ENCODE measurements around the gene HADH.
"Not testable (repeated sequence)": the region's sequence is repeated elsewhere in the genome, so short reads cannot be mapped to it uniquely, and the experiment has no call there.

HADH gene

DNA sequence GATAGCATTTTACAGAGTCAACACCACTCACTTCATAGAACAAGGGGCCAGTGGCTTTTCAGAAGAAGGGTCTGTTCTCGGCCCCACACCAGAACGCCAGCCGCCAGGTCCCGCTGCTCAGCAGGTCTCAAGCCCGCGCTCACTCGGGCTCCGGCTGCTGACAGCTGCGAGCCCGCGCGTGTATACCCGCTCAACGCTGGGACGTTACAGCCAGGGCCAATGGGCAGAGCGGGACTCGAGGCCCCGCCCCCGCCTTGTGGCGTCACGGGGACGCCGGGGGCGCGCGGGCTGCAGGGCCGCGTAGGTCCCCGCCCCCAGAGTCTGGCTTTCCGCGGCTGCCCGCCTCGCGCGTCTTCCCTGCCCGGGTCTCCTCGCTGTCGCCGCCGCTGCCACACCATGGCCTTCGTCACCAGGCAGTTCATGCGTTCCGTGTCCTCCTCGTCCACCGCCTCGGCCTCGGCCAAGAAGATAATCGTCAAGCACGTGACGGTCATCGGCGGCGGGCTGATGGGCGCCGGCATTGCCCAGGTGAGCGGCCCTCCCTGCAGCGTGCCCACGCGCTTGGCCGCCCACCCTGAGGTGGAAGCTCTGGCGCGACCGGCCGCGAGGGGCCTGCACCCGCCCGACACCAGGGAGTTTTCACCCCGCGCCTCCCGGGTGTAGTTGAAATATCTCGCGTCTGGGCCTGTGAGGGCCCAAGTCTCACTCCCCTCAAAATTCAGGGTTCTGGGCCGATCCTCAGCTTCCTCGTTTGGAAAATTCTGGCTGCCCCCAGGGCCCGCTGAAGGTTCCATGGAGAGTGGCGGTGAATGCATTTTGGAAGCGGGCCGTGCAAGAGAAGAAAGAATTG lies at the start of gene HADH:
TSS of gene HADH (plus strand) at position 353 of the 850 bp plus-strand sequence. CDS start at position 397, 44 bp downstream.
- peak; percentile 90 for DNase-seq (ENCODE audit: low spot score)

DNA sequence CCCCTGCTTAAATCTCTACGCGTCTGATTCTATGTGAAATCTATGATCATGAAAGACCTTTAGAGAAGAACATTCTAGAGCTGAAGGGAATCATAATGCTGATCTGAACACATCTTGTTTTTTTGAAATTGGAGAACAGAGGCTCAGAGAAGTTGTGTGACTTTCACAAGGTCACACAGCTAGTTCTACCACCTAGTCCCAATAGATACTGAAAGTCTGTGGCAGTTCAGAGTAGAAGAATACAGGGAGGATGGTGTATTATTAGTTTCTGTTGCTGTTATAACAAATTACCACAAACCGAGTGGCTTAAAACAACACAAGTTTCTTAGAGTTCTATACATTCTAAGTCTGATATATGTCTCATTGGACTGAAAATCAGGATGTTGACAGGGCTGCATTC lies 43.9 kb upstream of the HADH start:
- DNase-seq (ENCODE audit: low spot score): no peak

DNA sequence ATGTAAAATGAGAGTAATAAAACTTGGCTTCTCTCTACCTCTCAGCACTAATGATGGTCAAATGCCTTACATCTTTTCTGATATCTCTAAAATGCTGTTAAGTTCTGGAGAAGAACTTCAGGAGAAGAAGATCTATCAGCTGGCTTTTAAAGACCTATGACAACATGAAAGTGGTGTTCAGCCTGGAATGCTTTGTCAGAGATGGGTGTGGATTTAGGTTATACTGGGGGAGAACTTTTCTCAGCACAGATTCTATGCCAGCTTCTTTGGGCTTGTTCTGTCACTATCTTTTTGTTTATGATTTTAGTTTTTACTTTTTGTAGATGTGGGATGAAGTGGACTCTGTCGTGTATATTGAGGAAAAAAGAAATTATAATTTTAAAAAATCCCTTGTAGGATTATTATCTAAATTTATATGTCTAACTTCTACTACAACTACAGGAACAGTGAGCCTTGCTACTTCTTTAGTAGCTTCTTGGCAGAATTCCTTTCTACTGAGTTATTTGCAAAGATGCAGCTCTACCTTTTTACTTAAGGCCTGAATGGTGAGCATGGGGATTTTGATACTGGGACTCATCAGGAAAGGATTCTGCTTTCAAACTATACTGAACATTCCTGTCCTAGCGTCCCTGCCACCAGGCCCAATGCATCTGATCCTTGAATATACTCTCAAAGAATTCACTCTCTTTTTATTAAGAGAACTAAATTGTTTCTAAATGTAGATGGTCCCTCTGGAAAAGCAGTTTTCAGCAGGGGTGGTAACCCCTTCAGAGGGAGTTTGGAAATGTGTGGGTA lies 38.7 kb upstream of the HADH start:
- no peak for DNase-seq (ENCODE audit: low spot score)

DNA sequence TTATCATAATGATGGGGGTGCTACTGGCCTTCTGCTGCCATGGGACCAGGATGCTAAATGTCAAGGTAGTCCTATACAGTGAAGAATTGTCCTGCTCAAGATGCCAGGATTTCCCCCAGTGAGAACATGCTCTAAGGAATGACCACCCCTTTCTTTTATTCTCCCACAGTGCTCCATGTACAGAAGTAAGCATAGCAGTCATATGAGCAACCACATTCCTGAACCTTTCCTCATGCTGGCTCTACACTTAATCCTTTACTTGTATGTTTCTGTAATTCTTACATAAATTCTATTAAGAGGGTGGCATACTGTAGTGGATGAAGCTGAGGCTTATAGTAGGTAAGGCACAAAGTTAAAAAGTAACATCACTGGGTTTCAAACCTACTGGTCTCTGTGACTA lies 38.1 kb upstream of the HADH start:
- no peak for DNase-seq (ENCODE audit: low spot score)

DNA sequence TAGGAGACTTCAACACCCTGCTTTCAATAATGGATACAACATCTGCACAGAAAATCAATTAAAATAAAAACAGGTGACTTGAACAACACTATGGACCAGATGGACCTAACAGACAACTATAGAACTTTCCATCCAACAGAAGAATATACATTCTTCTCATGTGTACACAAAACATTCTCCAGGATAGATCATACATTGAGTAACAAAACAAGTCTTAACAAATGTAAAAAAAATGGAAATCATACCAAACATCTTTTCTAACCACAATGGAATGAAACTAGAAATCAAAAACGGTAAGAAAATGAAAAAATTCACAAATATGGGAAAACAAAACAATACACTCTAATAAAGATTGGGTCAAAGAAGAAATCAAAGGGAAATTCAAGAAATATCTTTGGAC lies 33.7 kb upstream of the HADH start:
- no peak for DNase-seq (ENCODE audit: low spot score)

DNA sequence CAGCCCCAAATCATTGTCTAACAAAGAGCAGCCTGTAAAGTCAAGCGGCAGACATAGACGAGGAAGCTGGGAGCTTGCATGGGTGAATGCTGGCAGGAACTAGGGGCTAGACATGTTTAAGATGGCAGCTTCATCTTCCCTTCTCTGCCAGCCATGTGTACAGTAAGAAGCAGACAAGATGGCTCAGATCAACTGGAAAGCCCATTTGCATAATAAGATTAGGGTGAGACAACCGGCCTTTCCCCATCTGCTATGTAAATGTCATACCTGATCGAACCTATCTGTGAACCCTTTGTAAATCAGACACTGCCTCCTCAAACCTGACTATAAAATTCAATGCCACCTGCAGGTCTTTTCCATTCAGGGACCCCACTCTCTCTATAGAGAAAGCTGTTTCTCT lies 22.8 kb upstream of the HADH start:
- DNase-seq (ENCODE audit: low spot score): no peak

DNA sequence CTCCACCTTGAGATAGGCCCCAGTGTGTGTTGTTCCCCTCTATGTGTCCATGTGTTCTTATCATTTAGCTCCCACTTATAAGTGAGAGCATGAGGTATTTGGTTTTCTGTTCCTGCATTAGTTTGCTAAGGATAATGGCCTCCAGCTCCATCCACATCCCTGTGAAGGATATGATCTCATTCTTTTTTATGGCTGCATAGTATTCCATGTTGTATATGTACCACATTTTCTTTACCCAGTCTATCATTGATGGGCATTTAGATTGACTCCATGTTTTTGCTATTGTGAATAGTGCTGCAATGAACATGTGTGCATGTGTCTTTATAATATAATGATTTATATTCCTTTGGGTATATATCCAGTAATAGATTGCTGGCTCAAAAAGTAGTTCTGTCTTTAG lies 22.2 kb upstream of the HADH start:
- DNase-seq (ENCODE audit: low spot score): not testable (repeated sequence)

DNA sequence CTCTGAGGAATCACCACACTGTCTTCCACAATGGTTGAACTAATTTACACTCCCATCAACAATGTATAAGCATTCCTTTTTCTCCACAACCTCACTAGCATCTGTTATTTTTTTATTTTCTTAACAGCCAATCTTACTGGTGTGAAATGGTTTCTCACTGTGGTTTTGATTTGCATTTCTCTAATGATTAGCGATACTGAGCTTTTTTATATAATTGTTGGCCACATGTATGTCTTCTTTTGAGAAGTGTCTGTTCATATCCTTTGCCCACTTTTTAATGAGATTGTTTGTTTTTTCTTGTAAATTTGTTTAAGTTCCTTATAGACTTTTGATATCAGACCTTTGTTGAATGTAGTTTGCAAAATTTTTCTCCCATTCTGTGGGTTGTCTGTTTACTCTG lies 21.8 kb upstream of the HADH start:
- DNase-seq (ENCODE audit: low spot score): not testable (repeated sequence)

DNA sequence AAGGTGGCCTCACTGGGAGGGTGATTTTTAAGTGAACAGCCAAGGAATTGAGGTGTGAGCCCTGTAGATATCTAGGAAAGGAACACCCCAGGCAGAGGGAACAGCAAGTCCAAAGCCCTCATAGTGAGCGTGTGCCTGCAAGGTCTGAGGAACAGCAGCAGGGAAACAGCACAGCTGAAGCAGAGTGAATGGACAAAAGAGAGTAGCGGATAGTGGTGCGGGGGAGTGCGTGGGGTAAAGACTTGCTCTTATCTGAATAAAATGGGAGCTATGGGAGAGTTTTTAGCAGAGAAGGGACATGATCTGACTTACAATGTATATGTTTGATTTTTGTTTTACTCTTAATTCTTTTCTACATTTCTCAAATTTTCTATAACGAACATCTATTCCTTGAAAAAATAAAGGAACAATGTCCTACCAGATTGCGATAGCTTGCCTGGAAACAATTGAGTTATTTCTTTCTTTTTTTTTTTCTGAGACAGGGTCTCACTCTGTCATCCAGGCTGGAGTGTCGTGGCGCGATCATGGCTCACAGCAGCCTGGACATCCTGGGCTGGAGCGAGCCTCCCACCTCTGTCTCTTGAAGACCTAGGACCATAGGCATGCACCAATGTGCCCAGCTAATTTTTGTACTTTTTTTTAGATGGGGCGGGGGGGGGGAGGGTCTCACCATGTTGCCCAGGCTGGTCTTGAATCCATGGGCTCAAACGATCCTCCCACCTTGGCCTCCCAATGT lies 19.5 kb upstream of the HADH start:
- DNase-seq (ENCODE audit: low spot score): no peak

DNA sequence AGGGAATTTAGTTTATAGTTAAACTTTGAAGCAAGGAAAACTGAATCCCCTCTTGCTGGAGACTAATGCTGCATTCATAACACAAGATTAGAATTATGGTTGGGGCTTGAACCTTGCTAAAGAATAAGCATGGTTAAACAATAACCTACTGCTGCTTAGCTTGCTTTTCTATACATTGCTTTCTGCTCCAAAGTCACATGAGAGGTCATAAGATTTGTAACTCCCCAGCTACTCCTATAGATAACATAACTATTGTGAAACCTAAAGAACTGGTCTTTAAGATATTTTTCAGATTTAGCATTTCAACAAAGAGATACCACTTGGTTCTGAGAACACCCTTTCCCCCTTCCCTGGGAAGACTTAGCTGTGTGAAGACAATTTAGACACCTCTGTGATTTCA lies 17.1 kb upstream of the HADH start:
- no peak for DNase-seq (ENCODE audit: low spot score)

DNA sequence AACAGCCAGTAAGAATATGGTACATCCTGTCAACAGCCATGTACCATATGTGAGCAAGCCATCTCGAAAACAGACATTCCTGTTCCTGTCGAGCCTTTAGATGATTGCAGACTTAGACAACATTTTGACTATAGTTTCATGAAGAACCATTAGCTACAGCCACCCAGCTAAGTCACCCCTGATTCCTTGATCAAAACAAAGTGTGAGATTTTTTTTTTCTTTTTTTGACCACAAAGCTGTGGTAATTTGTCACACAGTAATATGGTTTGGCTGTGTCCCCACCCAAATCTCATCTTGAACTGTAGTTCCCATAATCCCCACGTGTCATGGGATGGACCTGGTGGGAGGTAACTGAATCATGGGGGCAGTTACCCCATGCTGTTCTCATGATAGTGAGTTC lies 15.2 kb upstream of the HADH start:
- DNase-seq (ENCODE audit: low spot score): no peak

DNA sequence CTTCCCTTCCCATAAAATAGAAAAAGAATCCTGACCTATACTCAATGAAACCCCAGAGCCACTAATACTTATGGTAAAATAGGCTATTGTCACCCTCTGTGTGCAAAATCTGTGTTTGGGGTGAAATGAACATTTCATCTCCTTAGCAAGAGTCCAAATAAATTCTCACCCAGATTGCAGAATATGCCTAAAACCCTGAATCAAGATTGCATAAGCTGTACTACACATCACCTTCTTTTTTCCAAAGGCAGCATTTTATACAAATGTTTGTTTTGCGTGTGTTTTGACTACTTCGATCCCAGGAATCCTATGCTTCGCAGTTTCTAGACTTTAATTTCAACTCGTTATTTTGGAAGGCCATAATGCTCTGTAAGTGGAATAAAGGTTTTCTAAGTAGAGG lies 12.2 kb upstream of the HADH start:
- DNase-seq (ENCODE audit: low spot score): no peak

DNA sequence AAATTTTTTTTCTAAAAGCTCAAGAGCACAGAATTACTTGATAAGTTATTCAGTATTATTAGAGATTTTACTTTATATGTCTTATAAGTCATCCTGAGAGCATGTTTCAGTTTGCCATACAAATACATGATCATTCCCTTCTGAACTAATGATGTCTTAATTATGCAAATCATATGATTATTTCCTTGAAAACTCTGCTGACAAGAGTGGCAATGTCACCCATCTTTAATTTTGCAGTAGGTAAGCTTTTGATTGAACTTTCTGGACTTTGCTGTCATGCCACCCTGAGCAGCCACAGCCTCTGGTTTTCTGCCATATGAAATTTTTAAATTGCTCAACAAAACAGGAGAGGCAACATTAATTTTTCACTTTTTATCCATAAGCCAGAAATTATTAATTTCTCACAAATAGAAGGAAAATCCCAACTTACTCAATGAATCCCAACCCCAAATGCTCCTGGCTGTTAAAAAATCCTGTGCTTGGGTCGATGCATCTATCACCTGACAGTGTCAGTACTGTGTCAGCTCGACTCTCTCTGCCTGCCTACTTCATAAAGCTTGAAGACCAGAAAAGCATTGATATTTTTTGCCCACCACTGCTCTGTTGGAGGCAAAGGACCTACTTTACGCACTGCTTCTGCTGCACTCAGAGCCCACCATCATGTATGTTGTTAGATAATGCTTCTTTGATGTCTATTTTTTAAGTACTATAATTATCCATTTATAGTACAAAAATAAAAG lies 11.6 kb upstream of the HADH start:
- no peak for DNase-seq (ENCODE audit: low spot score)

DNA sequence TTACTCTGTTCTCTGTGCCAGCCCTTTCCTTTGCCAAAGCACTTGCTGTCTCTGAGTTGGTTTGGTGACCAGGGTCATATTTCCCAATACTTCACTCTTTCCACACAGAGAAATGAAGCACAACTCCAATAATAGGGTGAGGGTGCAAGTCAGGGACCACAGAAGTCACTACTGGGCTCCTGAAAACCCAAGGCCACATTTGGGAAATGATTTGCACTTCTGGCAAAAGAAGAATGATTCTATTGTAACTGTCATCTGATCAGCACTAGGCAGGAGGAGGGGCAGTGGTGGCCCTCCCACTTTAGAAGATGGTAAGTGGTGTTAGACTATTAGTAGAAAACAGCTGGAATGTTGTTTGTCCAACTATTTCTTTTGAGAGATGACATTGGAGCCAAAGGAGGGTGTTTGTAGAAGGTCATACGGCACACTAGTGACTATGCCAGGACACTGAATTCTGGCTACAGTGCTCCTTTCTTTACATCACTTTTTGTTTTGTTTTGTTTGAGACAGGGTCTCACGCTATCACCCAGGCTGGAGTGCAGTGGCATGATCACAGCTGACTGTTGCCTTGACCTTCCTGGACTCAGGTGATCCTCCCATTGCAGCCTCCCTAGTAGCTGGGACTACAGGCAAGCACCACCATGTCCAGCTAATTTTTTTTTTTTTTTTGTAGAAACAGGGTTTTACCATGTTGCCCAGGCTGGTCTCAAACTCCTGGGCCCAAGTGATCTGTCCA lies 10.8 kb upstream of the HADH start:
- no peak for DNase-seq (ENCODE audit: low spot score)

DNA sequence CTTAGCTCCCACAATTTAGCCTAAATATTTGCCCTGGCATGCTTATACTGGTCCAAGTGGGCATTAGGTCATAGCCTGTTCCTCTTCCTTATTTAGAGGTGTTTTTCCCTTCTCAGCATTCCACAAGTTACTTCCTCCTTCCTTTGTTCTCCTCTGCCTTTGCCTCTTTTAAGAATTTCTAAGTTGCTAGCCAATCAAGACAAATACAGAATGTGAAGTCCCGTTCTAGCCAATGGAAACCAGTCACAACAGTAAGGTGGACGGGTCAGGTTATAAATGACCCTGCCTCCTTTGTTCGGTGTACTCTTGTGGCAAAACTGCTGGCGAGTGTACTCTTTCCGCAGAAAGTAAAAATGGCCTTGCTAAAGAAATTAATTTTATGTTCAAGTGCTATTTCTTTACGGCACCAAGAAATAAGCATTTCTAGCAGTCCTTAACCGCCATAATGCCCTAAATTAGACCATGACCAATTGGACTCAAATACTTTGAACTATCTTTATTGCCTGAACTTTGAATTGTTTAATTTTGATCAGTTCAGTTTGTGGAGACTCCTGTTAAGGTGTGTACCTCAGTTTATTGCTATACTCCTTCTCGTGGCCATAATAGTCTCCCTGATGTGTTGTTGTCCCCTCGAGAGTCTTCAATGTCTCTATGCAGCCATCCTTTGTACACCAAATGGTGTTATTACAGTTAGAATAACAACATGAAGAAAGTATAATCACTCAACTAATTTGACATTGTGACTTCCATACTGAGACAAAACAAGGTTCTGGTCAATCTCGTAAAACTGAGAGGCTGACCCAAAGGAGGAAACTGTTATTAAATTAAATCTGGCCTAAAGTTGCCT lies 1.6 kb upstream of the HADH start:
- no peak for DNase-seq (ENCODE audit: low spot score)

DNA sequence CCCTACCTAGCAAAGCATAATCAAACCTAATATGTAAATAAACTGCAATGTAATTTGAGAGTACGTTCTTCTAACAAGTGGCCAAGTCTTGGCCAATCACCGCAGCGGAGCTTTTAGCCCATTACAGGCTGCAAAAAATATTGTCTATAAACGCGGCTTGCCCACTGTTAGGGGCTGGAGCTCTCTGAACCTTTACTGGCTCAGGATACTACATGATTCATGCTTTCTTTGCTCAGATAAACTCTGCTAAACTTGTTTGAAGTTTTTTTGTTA lies 990 bp upstream of the HADH start:
- no peak for DNase-seq (ENCODE audit: low spot score)

DNA sequence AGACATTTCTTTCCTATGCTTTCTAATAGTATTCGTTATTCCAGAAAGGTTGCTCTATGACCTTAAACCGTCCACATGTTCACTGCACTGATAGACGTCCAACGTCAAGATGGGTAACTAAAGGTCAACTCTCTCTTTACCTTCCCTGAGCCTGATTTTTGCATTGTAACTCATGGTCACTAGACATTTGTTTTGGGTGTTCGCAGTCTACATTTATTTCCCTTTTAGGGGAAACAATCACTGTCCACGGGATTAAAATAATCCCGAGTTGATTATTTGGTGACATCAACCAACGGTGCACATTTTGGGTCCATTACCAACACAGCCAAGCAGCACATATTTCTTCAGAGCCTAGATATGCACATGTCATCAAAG lies 540 bp upstream of the HADH start:
- DNase-seq (ENCODE audit: low spot score): peak; percentile 15

DNA sequence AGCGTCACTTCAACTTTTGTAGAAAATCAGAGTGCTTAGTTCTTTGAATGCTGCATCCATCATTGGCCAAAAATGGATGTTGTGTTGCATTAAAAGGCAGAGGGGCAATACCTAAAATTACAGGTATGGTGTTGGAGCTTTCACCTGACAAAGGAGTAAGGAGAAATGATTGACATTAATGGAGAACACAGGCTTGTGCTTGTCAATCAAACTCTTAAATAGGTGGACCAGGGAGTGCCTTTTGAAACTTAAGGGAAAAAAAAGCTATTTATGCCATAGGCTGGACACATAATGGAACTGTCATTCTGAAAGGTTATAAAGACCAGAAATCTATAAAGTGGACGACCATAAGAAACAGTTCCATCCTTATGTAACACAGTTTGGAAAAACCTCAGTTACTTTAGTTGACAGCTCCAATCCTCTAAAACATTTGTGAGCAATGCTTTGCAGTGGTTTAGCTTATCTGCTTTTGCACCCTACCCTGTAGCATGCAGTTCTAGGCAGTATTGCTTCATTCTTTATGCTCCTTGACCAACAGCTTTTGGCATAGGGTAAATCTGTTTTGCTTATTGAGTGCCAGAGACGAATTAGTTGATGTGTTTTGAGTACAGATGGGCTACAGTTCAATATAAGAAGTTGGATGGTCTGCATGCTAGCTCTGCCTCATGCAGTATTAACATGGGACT lies 2.4 kb downstream of the HADH start:
- DNase-seq (ENCODE audit: low spot score): peak; percentile 9

DNA sequence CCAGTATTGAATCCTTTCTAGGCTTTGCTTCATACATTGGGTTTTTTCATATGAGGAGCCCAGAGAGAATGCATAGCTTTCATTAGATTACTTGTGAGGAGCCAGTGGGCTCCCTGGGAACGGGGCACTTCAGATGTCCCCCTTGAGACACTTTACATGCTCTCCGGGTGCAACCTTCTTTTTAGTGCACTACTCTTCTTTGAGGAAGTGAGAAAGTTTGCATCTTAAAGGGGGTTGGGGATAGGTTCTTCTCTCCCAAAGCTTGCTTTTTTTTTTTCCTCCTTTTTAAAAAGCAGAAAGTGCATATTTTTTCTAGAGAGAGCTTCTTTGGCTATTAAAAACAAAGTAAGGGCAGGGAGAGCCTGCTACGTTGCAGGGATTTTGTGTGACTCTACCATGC lies 4.3 kb downstream of the HADH start:
- no peak for DNase-seq (ENCODE audit: low spot score)

DNA sequence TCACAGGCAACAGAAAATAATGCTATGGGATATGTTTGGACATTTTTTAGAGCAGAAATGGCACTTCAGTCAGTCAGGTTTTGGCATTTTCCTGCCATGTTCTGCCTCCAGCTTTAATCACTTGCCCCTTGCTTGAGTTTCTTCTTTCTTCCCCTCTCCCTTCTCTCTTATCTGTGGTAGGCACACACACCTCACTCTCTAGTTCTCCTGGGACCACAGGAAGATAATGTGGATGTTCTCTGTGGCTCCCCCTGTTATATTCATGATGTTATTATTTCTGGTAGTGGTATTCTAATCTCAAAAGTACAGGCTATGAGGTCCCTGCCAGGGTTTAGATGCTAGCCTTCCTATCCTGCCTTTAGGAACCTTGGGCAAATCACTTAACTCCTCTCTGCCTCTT lies 5.2 kb downstream of the HADH start:
- DNase-seq (ENCODE audit: low spot score): peak; percentile 16

All from hematopoietic multipotent progenitor cell treated with erythropoietin and hydrocortisone succinate and interleukin-3 and kit ligand, for 15 days (in vitro differentiated cells).